GM21390 (cell line): Measurements from ENCODE around the gene BAG2.

ENCODE experiments used
- ATAC-seq: cut with Tn5 transposase; IDR thresholded peaks from one replicate; pipeline ENCODE4 v1.9.1; 2021; ENCODE audit not compliant: unreplicated experiment

The BAG2 gene

GRCh38 chr6:57173886-57174510 lies 1.9 kb downstream of the BAG2 start:
- ATAC-seq: no peak

GRCh38 chr6:57174511-57174907 lies 2.4 kb downstream of the BAG2 start:
- ATAC-seq: no peak

- no peak for ATAC-seq
These were observed 5.6 kb downstream of the BAG2 start for GRCh38 chr6:57177545-57178265.

GRCh38 chr6:57180596-57180995 lies 8.5 kb downstream of the BAG2 start:
- ATAC-seq: no peak

- ATAC-seq: no peak
These were observed 9.9 kb downstream of the BAG2 start for GRCh38 chr6:57182017-57182432.

GRCh38 chr6:57183336-57183735 lies 11.2 kb downstream of the BAG2 start:
- ATAC-seq: no peak

GRCh38 chr6:57190140-57190539 lies 18.0 kb downstream of the BAG2 start:
- ATAC-seq: no peak

- no peak for ATAC-seq
These were observed 21.1 kb downstream of the BAG2 start for GRCh38 chr6:57193177-57193576.

- no peak for ATAC-seq
These were observed 23.3 kb downstream of the BAG2 start for GRCh38 chr6:57195457-57195856.

- ATAC-seq: no peak
These were observed 27.0 kb downstream of the BAG2 start for GRCh38 chr6:57198926-57199636.

GRCh38 chr6:57201718-57202117 lies 29.6 kb downstream of the BAG2 start:
- ATAC-seq: no peak

- no peak for ATAC-seq
These were observed 33.6 kb downstream of the BAG2 start for GRCh38 chr6:57205550-57206328.

GRCh38 chr6:57207141-57207540 lies 35.0 kb downstream of the BAG2 start:
- no peak for ATAC-seq

GRCh38 chr6:57207872-57208271 lies 35.7 kb downstream of the BAG2 start:
- ATAC-seq: no peak

GRCh38 chr6:57209030-57209429 lies 36.9 kb downstream of the BAG2 start:
- ATAC-seq: no peak

GRCh38 chr6:57210060-57210459 lies 37.9 kb downstream of the BAG2 start:
- ATAC-seq: no peak

GRCh38 chr6:57215260-57215659 lies 43.1 kb downstream of the BAG2 start:
- ATAC-seq: no peak

- ATAC-seq: no peak
These were observed 44.3 kb downstream of the BAG2 start for GRCh38 chr6:57216235-57217101.

- ATAC-seq: no peak
These were observed 45.1 kb downstream of the BAG2 start for GRCh38 chr6:57217270-57217669.

GRCh38 chr6:57220083-57220703 lies 48.1 kb downstream of the BAG2 start:
- ATAC-seq: no peak
